H9 (cell line): ENCODE data around the gene ATP8B4. TPM values are rescaled to one million over a fixed set of nuclear protein-coding genes. Genes with fewer than 3 reads are reported as not detected.

ENCODE experiments used
- DNase-seq: peaks from one replicate; pipeline ENCODE4 v3.0.0-alpha.2; 2017
- H2AFZ ChIP-seq: one replicate; pipeline ENCODE4 v1.6.1; 2013; ENCODE audit warnings: mild to moderate bottlenecking, low read length, control low read depth, moderate library complexity
- H2AK5ac ChIP-seq: 2 replicates; pipeline ENCODE4 v1.6.1; 2013; ENCODE audit warnings: low read length, control low read depth, mixed read lengths; ENCODE audit not compliant: insufficient read length
- H2BK120ac ChIP-seq: one replicate; pipeline ENCODE4 v1.6.1; 2013; ENCODE audit warnings: low read depth, mild to moderate bottlenecking, low read length, control low read depth, inconsistent platforms; ENCODE audit not compliant: poor library complexity, severe bottlenecking
- H2BK12ac ChIP-seq: 2 replicates; pipeline ENCODE4 v1.6.1; 2013; ENCODE audit warnings: low read length, control low read depth, mixed read lengths, low read depth; ENCODE audit not compliant: insufficient read length
- H2BK15ac ChIP-seq: 2 replicates; pipeline ENCODE4 v1.6.1; 2013; ENCODE audit warnings: low read depth, low read length, control low read depth
- H2BK20ac ChIP-seq: one replicate; pipeline ENCODE4 v1.6.1; 2013; ENCODE audit warnings: low read depth, mild to moderate bottlenecking, low read length, control low read depth, inconsistent platforms; ENCODE audit not compliant: poor library complexity, severe bottlenecking
- H2BK5ac ChIP-seq: 2 replicates; pipeline ENCODE4 v1.6.1; 2013; ENCODE audit warnings: low read length, control low read depth, mixed read lengths; ENCODE audit not compliant: insufficient read length
- H3K14ac ChIP-seq: 2 replicates; pipeline ENCODE4 v1.6.1; 2013; ENCODE audit warnings: low read length, control low read depth; ENCODE audit not compliant: insufficient read depth
- H3K18ac ChIP-seq: 2 replicates; pipeline ENCODE4 v1.6.1; 2013; ENCODE audit warnings: low read depth, mild to moderate bottlenecking, mixed read lengths, low read length, control low read depth; ENCODE audit not compliant: insufficient read length
- H3K23ac ChIP-seq: 2 replicates; pipeline ENCODE4 v1.6.1; 2013; ENCODE audit warnings: low read length, control low read depth, mixed read lengths, low read depth; ENCODE audit not compliant: insufficient read length
- H3K23me2 ChIP-seq: 2 replicates; pipeline ENCODE4 v1.6.1; 2013; ENCODE audit warnings: low read depth, mild to moderate bottlenecking, mixed read lengths, low read length, control low read depth; ENCODE audit not compliant: insufficient read length, poor library complexity, severe bottlenecking
- H3K27ac ChIP-seq: 2 replicates; pipeline ENCODE4 v1.5.1; 2013; ENCODE audit warnings: low read length, control low read depth, mixed read lengths, low read depth; ENCODE audit not compliant: insufficient read length
- H3K27me3 ChIP-seq: 2 replicates; pipeline ENCODE4 v1.6.1; 2013; ENCODE audit warnings: low read length, control low read depth, inconsistent platforms; ENCODE audit not compliant: insufficient read depth
- H3K4ac ChIP-seq: 2 replicates; pipeline ENCODE4 v1.6.1; 2013; ENCODE audit warnings: low read depth, mild to moderate bottlenecking, control low read depth, inconsistent platforms, low read length, moderate library complexity
- H3K4me1 ChIP-seq: 2 replicates; pipeline ENCODE4 v1.6.1; 2013; ENCODE audit warnings: low read length, control low read depth, inconsistent platforms; ENCODE audit not compliant: insufficient read depth
- H3K4me2 ChIP-seq: 2 replicates; pipeline ENCODE4 v1.6.1; 2013; ENCODE audit warnings: low read length, control low read depth, mixed read lengths; ENCODE audit not compliant: insufficient read length, insufficient read depth
- H3K56ac ChIP-seq: 2 replicates; pipeline ENCODE4 v1.6.1; 2013; ENCODE audit warnings: low read depth, mild to moderate bottlenecking, mixed read lengths, low read length, control low read depth; ENCODE audit not compliant: insufficient read length
- H3K79me1 ChIP-seq: 2 replicates; pipeline ENCODE4 v1.6.1; 2013; ENCODE audit warnings: low read depth, mild to moderate bottlenecking, moderate library complexity, low read length, control low read depth, inconsistent platforms; ENCODE audit not compliant: insufficient read depth, poor library complexity, severe bottlenecking
- H3K79me2 ChIP-seq: 2 replicates; pipeline ENCODE4 v1.6.1; 2013; ENCODE audit warnings: low read length, control low read depth, inconsistent platforms; ENCODE audit not compliant: insufficient read depth
- H3K9ac ChIP-seq: 2 replicates; pipeline ENCODE4 v1.6.1; 2013; ENCODE audit warnings: low read length, control low read depth, mixed read lengths; ENCODE audit not compliant: insufficient read length; ENCODE audit errors: extremely low read depth
- H3K9me3 ChIP-seq: one replicate; pipeline ENCODE4 v1.6.1; 2013; ENCODE audit warnings: low read depth, low read length, inconsistent platforms; ENCODE audit not compliant: control insufficient read depth
- H3T11ph ChIP-seq: one replicate; pipeline ENCODE4 v1.6.1; 2013; ENCODE audit warnings: mild to moderate bottlenecking, low read length, control low read depth, inconsistent platforms
- H4K20me1 ChIP-seq: one replicate; pipeline ENCODE4 v1.6.1; 2013; ENCODE audit not compliant: control insufficient read depth, insufficient read length, insufficient read depth
- H4K5ac ChIP-seq: 2 replicates; pipeline ENCODE4 v1.6.1; 2013; ENCODE audit warnings: low read depth, mild to moderate bottlenecking, mixed read lengths, low read length, control low read depth; ENCODE audit not compliant: insufficient read length
- H4K8ac ChIP-seq: replicated peaks from 2 replicates; pipeline ENCODE4 v1.6.1; 2013; ENCODE audit warnings: low read length, control low read depth, mixed read lengths, low read depth; ENCODE audit not compliant: insufficient read length
- H4K91ac ChIP-seq: 2 replicates; pipeline ENCODE4 v1.6.1; 2013; ENCODE audit warnings: low read depth, mild to moderate bottlenecking, moderate library complexity, mixed read lengths, low read length, control low read depth; ENCODE audit not compliant: insufficient read length
- H3K27ac Mint-ChIP-seq, 3 experiments: 2 replicates in 2 of 3; 3 replicates in 1 of 3; pipeline ENCODE4 v1.8.0; 2020 to 2021; ENCODE audit warnings: mixed read lengths in 3 of 3, mild to moderate bottlenecking in 1 of 3, moderate library complexity in 1 of 3
- H3K27me3 Mint-ChIP-seq: 2 replicates; pipeline ENCODE4 v1.8.0; 2021; ENCODE audit warnings: low read depth, mild to moderate bottlenecking, moderate library complexity, mixed read lengths
- H3K36me3 Mint-ChIP-seq, 3 experiments: 2 replicates in 2 of 3; 3 replicates in 1 of 3; pipeline ENCODE4 v1.8.0; 2020 to 2021; ENCODE audit warnings: low read depth in 3 of 3, mixed read lengths in 3 of 3; ENCODE audit not compliant: insufficient read depth in 1 of 3
- H3K4me1 Mint-ChIP-seq, 2 experiments: 2 replicates each; pipeline ENCODE4 v1.8.0; 2020; ENCODE audit warnings: mixed read lengths in 2 of 2
- H3K4me3 Mint-ChIP-seq, 2 experiments: 2 replicates in 1 of 2; 3 replicates in 1 of 2; pipeline ENCODE4 v1.8.0; 2020 to 2021; ENCODE audit warnings: mild to moderate bottlenecking in 2 of 2, mixed read lengths in 2 of 2, moderate library complexity in 1 of 2
- H3K9me3 Mint-ChIP-seq, 2 experiments: 2 replicates in 1 of 2; 3 replicates in 1 of 2; pipeline ENCODE4 v1.8.0; 2020; ENCODE audit warnings: mild to moderate bottlenecking in 2 of 2, mixed read lengths in 2 of 2, moderate library complexity in 1 of 2
- WGBS: extraction: QIAGEN DNeasy Blood & Tissue Kit; methylation state at CpG from one replicate; pipeline ENCODE4 v1.1.7; 2013; ENCODE audit warnings: missing lambda C conversion rate, low lambda C conversion rate, mixed read lengths; ENCODE audit not compliant: insufficient read length; ENCODE audit errors: extremely low coverage; 5-methylcytosine and 5-hydroxymethylcytosine counted together
- total RNA-seq: library from RNA; stranded (reverse); gene quantifications from 2 replicates; pipeline ENCODE4 v1.2.1, GENCODE V29; 2021
- TF ChIP-seq, protein P1 (sequence below): fragments of 200-600 bp; sonication (generic); conservative IDR thresholded peaks from 3 replicates; pipeline ENCODE4 v1.8.0; 2021; ENCODE audit warnings: antibody characterized with exemption, mild to moderate bottlenecking

ATP8B4 gene
- total RNA-seq, 1 experiment from 2014 or later: 0.52 TPM

DNA sequence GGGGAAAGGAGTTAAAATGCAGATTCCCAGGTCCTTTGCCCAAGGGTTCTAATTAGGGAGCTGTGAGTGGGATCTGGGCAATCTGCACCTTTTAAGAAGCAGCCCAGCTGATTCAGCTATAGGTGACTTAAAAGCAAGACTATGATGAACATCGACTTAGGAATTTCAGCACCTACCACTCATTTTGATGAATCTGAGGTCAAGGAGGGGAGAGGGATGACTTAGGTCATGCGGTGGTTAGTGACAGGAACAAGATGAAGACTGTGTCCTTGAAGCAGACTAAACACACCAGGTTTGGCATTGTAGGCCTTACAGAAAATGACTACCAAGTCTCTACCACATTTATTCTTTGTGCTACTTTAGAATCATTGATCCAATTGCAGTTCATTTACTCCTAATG, 301.9 kb downstream of the ATP8B4 start:
- no peak overlapping the region for H3K56ac ChIP-seq
- no peaks in the 10 kb centered on the region for H3K79me1 ChIP-seq
- no peak overlapping the region for H2BK5ac ChIP-seq
- no peaks in the 10 kb centered on the region for H4K20me1 ChIP-seq
- DNase-seq: no peak
- no peaks in the 10 kb centered on the region for H3K27me3 ChIP-seq
- Mint-ChIP-seq H3K36me3 (no peaks in the 10 kb centered on the region), H3K9me3 (no peaks in the 10 kb centered on the region; a peak in 1 of 5 replicates), H3K27ac (no peak overlapping the region), H3K4me1 (no peaks in the 10 kb centered on the region), H3K27me3 (no peaks in the 10 kb centered on the region), H3K4me3 (no peak overlapping the region)
- TF ChIP-seq, protein P1, sequence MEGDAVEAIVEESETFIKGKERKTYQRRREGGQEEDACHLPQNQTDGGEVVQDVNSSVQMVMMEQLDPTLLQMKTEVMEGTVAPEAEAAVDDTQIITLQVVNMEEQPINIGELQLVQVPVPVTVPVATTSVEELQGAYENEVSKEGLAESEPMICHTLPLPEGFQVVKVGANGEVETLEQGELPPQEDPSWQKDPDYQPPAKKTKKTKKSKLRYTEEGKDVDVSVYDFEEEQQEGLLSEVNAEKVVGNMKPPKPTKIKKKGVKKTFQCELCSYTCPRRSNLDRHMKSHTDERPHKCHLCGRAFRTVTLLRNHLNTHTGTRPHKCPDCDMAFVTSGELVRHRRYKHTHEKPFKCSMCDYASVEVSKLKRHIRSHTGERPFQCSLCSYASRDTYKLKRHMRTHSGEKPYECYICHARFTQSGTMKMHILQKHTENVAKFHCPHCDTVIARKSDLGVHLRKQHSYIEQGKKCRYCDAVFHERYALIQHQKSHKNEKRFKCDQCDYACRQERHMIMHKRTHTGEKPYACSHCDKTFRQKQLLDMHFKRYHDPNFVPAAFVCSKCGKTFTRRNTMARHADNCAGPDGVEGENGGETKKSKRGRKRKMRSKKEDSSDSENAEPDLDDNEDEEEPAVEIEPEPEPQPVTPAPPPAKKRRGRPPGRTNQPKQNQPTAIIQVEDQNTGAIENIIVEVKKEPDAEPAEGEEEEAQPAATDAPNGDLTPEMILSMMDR: no peak
- H4K5ac ChIP-seq: no peak overlapping the region
- no peaks in the 10 kb centered on the region for H3K4me1 ChIP-seq
- no peak overlapping the region for H3K18ac ChIP-seq
- no peaks in the 10 kb centered on the region for H3K23me2 ChIP-seq
- H3K9me3 ChIP-seq: no peaks in the 10 kb centered on the region
- H3K27ac ChIP-seq: no peak overlapping the region
- no peak overlapping the region for H2AFZ ChIP-seq
- H3K4me2 ChIP-seq: no peak overlapping the region
- H2BK120ac ChIP-seq: no peak overlapping the region
- H4K91ac ChIP-seq: no peak overlapping the region
- H2BK12ac ChIP-seq: no peak overlapping the region
- no peaks in the 10 kb centered on the region for H3K79me2 ChIP-seq
- no peak overlapping the region for H2BK20ac ChIP-seq
- no peak overlapping the region for H2BK15ac ChIP-seq
- no peak overlapping the region for H3K9ac ChIP-seq
- no peak overlapping the region for H2AK5ac ChIP-seq
- H3T11ph ChIP-seq: no peak overlapping the region
- H3K23ac ChIP-seq: no peak overlapping the region
- no peak overlapping the region for H3K4ac ChIP-seq
- WGBS: no CpG with 5 or more reads among the region's 2 CpGs
- no peak overlapping the region for H4K8ac ChIP-seq
- H3K14ac ChIP-seq: no peak overlapping the region
